CD4-positive, alpha-beta T cell treated with Interleukin-6 at 100 ng/mL for 8 hours (primary cell): ENCODE results near the gene EXO1.
"Not testable (repeated sequence)": the region's sequence is repeated elsewhere in the genome, so short reads cannot be mapped to it uniquely, and the experiment has no call there.

ENCODE experiments used
- DNase-seq: peaks from one replicate; pipeline ENCODE4 v3.0.0-alpha.2; 2020; ENCODE audit warnings: mixed read lengths, low spot score

The EXO1 gene

GRCh38 chr1:241837416-241837815 is 10.6 kb upstream of the EXO1 start:
- DNase-seq, result no peak

DNA sequence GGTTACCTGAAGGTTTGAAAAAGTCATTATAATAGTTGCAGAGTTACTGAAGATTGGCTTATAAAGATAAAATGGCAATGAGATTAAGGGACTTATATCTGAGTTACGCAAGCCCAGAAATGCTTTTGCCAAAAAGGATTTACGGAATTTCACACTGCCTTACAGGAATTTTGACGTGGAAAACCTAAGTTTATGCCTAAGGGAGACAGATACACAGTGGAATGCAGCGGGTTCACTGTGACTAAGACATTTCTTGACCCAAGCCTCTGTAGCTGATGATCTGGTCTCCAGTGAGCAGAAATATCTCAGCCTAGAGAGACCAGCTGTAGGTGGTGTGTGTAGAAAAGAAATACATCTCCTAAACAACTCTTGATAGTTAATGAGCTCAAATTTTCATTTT is 10.1 kb upstream of the EXO1 start:
- DNase-seq, result no peak

- DNase-seq, result no peak
These were observed 9.1 kb upstream of the EXO1 start for GRCh38 chr1:241838897-241839296.

- DNase-seq, result no peak
These were observed 8.5 kb upstream of the EXO1 start for GRCh38 chr1:241839369-241839979.

DNA sequence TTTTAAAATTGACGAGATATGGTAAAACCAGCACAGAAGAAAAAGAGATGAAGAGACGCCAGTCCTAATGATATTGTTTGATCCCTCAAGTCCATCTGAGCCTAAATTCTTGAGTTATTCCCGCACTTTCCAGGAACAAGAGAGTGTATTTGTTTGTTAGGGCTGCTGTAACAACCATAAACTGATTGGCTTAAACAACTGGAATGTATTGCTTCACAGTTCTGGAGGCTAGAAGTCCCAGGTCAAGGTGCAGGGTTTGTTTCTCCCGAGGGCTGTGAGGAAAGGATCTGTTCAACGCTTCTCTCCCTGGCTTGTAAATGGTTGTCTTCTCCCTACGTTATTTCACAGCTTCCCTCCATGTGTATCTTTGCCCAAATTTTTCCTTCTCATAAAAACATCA is 7.8 kb upstream of the EXO1 start:
- DNase-seq, result no peak

DNA sequence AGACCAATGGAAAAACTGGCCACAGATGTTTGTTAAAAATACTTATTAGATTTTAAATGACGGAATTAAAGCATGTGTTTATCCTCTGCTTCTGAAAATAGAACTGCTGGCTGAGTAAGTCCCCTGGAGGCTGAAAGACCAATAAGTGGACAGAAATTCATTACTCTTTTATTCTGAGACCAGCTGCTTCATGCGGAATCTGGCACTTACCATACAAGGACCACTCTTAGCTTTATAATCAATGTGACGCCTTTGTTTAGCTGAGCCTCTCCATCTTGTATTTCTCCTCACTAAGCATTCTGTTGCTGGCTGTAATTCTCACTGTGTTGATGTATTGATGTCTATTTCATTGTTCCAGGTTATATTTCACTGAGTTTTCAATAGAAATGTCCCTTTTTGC is 6.3 kb upstream of the EXO1 start:
- DNase-seq, result no peak

DNA sequence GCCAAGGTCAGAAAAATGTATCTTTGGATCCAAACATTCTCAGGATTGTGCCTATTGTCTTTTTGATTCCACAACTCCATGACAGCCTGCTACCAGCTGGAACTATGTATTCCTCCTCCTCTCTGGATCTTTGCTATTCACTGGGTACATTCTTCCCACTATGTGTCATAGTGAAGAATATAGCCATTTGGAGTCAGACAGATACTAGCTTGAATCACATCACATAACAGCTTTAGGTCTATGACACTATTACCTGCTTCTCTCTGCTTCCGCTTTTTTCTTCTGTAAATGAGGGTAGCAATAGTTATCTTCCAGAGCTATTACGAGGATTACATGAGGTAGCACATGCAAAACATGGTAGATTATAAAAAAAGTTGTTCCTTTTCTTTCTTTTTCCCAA is 5.4 kb upstream of the EXO1 start:
- no peak for DNase-seq

DNA sequence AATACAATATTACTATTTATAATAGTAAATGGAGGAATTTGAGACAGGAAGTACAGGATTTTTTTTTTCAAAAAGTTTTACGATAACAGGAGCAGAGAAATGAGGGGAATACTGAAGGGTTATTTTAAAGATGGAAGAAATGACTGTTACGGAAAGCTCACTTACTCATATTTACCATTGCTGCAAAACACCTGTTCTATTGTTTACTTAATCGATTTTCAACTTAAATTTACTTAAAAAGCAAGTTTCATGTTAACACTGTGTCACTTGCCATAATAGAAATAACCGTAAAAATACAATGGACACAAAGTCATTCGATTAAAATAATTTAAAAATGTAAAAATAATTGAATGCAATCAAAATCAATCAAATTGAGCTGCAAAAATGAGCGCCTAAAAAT is 3.4 kb upstream of the EXO1 start:
- no peak for DNase-seq

- DNase-seq, result no peak
These were observed 1.6 kb upstream of the EXO1 start for GRCh38 chr1:241846375-241846774.

DNA sequence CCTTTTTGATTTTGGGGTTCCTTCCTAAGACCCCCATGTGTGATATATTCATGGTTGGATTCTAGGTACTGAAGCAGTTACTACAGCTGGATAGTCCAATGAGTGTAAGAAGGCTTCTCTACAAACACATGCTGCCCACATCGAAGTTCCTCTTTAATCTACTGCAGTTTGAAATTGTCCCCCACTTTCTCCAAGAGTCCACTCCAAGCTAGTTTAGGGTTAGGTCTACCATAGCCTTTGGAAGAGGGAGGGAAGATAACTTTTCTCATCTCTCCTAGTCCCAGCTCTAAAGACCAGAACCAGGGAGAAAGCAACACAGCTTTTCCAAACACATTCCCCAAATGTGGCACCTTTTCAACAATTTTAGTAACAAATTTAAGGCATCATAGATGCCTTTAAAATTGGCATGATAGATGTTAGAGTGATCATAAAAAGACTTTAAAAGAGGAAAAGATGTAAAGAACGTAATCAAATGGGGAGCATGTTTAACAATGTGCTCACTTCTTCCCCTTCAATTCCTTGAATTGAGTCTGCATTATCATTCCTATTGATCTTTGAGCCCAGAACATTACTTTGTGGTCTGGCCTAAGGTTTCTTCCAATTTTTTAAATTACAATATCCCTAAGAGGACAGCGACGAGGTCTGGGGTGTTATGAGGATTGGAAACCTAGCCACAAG is 1.0 kb upstream of the EXO1 start:
- no peak for DNase-seq

DNA sequence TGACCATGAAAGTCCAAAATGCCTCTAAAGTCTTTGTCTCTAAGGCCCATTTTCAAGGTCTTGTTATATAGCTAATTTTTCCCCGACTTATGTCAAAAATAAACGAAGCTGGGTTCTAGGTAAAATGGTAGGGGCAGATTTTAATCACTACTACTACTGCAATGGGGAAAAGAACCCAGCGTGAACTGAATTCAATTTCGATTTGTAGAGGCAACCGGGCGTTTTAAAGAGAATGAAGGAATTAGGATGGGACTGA is 536 bp upstream of the EXO1 start:
- no peak for DNase-seq

DNA sequence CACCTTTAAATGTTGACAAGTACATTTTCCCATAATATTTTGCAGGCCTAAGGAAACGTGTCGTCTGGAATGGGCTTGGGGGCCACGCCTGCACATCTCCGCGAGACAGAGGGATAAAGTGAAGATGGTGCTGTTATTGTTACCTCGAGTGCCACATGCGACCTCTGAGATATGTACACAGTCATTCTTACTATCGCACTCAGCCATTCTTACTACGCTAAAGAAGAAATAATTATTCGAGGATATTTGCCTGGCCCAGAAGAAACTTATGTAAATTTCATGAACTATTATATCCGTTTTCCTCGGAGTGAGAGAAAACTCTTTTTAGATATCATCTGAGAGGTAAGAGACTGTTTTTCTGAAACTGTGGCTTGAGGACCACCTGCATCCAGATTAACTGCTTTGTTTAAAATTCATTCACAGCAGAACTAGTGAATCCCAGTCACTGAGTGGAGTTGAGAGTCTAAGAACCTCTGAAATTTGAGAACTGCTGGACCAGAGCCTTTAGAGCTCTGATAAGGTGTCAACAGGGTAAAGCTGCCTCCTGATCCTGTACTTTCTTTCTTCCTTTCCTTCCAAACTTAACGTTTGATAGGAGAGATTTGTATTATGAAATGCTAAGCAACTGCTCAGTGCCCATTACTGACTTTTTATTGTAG is 811 bp downstream of the EXO1 start:
- DNase-seq, result no peak

- no peak for DNase-seq
These were observed 1.3 kb downstream of the EXO1 start for GRCh38 chr1:241849345-241849695.

DNA sequence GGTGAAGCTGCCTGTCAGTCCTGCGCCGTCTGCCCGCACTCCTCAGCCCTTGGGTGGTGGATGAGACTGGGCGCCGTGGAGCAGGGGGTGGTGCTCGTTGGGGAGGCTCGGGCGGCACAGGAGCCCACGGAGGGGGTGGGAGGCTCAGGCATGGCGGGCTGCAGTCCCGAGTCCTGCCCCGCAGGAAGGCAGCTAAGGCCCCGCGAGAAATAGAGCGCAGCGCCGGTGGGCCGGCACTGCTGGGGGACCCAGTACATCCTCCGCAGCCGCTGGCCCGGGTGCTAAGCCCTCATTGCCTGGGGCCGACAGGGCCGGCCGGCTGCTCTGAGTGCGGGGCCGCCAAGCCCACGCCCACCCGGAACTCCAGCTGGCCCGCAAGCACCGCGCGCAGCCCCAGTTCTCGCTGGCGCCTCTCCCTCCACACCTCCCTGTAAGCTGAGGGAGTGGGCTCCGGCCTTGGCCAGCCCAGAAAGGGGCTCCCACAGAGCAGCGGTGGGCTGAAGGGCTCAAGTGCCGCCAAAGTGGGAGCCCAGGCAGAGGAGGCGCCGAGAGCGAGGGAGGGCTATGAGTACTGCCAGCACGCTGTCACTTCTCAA is 7.6 kb downstream of the EXO1 start:
- not testable (repeated sequence) for DNase-seq

DNA sequence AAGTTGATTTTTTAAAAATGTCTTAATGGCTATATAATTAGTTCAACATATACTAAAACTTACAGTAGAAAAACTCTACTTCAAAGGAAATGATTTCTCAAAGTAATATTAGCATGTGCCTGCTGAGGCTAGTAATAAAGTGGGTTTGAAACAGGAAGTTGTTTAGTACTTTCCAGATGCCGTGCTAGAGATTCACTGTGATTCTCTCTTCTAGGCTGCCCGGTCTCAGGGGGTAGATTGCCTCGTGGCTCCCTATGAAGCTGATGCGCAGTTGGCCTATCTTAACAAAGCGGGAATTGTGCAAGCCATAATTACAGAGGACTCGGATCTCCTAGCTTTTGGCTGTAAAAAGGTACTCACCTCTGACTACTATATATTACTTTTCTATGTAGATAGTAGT is 9.1 kb downstream of the EXO1 start:
- no peak for DNase-seq

GRCh38 chr1:241860922-241861321 is 12.9 kb downstream of the EXO1 start:
- DNase-seq, result no peak

- no peak for DNase-seq
These were observed 21.0 kb downstream of the EXO1 start for GRCh38 chr1:241869022-241869421.

- no peak for DNase-seq
These were observed 22.3 kb downstream of the EXO1 start for GRCh38 chr1:241870336-241870735.

GRCh38 chr1:241870746-241871430 is 22.9 kb downstream of the EXO1 start:
- no peak for DNase-seq

- no peak for DNase-seq
These were observed 33.4 kb downstream of the EXO1 start for GRCh38 chr1:241881440-241881839.

DNA sequence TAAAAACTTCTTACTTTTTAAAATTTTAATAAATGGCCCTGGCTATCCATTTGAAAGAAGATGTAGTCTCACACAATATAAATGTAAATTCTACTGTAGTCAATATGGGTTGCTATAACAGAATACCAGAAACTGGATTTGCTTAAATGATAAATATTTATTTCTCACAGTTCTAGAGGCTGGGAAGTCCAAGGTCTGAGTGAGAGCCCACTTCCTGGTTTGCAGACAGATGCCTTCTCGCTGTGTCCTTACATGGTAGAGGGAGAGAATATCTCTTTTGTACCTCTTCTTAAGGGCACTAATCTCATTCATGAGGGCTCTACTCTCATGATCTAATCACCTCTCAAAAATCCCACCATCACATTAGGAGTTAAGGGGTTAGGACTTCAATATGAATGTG is 35.2 kb downstream of the EXO1 start:
- no peak for DNase-seq

DNA sequence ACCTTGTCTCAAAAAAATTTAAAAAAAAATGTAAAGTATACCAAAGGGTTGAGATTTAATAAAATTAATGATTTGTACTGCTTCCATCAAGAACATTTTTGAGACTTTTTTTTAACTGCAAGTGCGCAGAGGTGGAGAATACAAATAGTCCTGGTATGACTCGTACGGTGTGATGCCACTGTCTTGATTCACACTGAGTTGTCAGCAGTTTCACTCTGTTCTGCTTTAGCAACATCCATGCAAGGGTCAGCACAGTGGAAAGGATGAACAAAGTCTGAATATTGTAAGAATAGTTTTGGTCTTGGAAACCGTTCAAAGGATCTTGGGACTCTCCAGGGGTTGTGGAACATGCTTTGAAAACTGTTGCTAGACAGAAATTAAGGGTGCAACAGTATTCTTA is 40.2 kb downstream of the EXO1 start:
- DNase-seq, result no peak

DNA sequence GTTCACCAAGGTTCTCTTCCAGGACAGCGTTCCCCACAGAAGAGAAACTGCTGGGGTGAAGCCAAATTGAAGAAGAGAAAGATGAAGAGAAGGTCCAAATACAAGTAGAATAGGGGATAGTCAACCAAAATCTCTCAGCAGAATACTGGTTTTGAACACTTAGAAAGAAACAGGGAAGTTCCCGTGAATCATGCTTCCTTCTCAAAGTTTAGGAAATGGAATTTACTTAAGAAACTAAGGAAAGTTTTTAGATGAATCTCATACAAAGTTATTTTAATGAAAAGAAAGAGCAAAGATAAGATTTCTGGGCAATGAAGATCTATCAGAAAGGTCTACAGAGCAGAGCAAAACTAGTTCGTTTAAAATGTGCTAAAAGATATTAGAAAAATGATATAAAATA is 43.3 kb downstream of the EXO1 start:
- DNase-seq, result no peak
